AG09319 (cell line): ENCODE measurements around the gene DMBT1.

ENCODE experiments used
- DNase-seq: peaks from one replicate; pipeline ENCODE4 v3.0.0-alpha.2; 2010; ENCODE audit warnings: low read depth; ENCODE audit errors: extremely low read depth
- TF ChIP-seq, protein P1 (sequence below): IDR thresholded peaks from 2 replicates; pipeline ENCODE4 v1.5.1; 2011; ENCODE audit warnings: low read depth, mild to moderate bottlenecking, inconsistent platforms, low read length, moderate library complexity

The DMBT1 gene

DNA sequence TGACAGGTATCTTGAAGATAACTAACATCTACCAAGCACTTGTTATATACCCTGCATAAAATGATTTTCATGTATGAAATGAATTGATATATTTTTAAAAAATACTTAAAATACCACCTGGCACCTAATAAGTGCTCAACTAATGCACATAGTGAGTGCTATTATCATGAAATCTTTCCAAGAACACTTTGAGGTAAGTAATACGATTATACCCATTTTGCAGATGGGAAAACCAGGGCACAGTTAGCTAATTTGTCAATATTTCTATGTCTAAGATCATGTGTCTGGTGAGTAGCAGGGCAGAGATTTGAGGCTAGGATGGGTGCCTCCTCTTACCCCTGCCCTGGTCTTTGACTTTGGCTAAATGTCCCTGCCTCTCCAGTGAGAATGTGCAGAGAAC is 6.1 kb downstream of the DMBT1 start:
- TF ChIP-seq, protein P1, sequence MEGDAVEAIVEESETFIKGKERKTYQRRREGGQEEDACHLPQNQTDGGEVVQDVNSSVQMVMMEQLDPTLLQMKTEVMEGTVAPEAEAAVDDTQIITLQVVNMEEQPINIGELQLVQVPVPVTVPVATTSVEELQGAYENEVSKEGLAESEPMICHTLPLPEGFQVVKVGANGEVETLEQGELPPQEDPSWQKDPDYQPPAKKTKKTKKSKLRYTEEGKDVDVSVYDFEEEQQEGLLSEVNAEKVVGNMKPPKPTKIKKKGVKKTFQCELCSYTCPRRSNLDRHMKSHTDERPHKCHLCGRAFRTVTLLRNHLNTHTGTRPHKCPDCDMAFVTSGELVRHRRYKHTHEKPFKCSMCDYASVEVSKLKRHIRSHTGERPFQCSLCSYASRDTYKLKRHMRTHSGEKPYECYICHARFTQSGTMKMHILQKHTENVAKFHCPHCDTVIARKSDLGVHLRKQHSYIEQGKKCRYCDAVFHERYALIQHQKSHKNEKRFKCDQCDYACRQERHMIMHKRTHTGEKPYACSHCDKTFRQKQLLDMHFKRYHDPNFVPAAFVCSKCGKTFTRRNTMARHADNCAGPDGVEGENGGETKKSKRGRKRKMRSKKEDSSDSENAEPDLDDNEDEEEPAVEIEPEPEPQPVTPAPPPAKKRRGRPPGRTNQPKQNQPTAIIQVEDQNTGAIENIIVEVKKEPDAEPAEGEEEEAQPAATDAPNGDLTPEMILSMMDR: no peak
- no peak for DNase-seq

- TF ChIP-seq, protein P1: peak; percentile 52
- DNase-seq: no peak
Measured at GRCh38 chr10:122567056-122567660, 6.6 kb downstream of the DMBT1 start.

GRCh38 chr10:122568551-122568950 is 8.0 kb downstream of the DMBT1 start:
- DNase-seq: no peak
- TF ChIP-seq, protein P1: no peak

GRCh38 chr10:122570920-122571319 is 10.4 kb downstream of the DMBT1 start:
- TF ChIP-seq, protein P1: no peak
- no peak for DNase-seq

GRCh38 chr10:122571892-122572291 is 11.3 kb downstream of the DMBT1 start:
- no peak for DNase-seq
- TF ChIP-seq, protein P1: no peak

DNA sequence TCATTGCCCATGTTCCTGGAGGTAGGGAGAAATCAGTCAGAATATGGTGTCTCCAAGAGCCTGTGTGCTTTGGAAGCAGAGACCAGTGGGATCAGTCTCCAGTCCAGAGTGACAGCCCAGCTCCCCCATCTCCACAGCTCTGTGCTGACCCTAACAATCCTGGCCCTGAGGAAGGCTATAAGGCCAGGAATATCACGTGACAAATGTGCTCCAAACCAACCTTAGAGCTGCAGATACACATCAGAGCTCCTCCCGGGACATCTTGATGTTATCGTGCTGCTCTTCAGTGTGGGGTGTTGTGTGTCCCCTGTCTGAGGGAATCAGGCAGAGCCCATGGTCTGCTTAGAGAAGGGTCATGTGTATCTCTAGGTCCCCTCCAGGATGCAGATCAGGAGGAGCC is 15.2 kb downstream of the DMBT1 start:
- TF ChIP-seq, protein P1: no peak
- DNase-seq: no peak

GRCh38 chr10:122576291-122576690 is 15.7 kb downstream of the DMBT1 start:
- no peak for DNase-seq
- TF ChIP-seq, protein P1: no peak
